CD4-positive, CD25-positive, alpha-beta regulatory T cell (primary cell): Measurements from ENCODE around the gene AP1AR. TPM values are rescaled to one million over a fixed set of nuclear protein-coding genes. Genes with fewer than 3 reads are reported as not detected.
"Not testable (repeated sequence)": the region's sequence is repeated elsewhere in the genome, so short reads cannot be mapped to it uniquely, and the experiment has no call there.

Experiments used
- ATAC-seq, 2 donors: fragments of 150-1000 bp; cut with Tn5 transposase; one replicate each; pipeline ENCODE4 v1.10.0; 2021; ENCODE audit warnings: low read depth in 2 of 2, moderate number of reproducible peaks in 2 of 2, moderate library complexity in 1 of 2
- DNase-seq, 3 donors: peaks; one replicate each; pipeline versions ENCODE4 v3.0.0 to v3.0.0-alpha.2; 2012 to 2022; ENCODE audit warnings: mixed read lengths in 1 of 3
- H3K27ac ChIP-seq: one replicate; pipeline ENCODE4 v1.7.0; 2013; ENCODE audit warnings: mild to moderate bottlenecking, low read length; ENCODE audit not compliant: insufficient read depth, poor library complexity, severe bottlenecking
- H3K27me3 ChIP-seq: one replicate; pipeline ENCODE4 v1.7.0; 2013; ENCODE audit warnings: low read length; ENCODE audit not compliant: control insufficient read depth, insufficient read depth
- H3K36me3 ChIP-seq: one replicate; pipeline ENCODE4 v1.7.0; 2013; ENCODE audit warnings: mild to moderate bottlenecking, low read length, moderate library complexity; ENCODE audit not compliant: control insufficient read depth, insufficient read depth
- H3K4me1 ChIP-seq: 2 replicates; pipeline ENCODE4 v1.7.0; 2013; ENCODE audit warnings: mild to moderate bottlenecking, low read length; ENCODE audit not compliant: insufficient read depth, control insufficient read depth, poor library complexity, severe bottlenecking
- H3K4me3 ChIP-seq: one replicate; pipeline ENCODE4 v1.7.0; 2013; ENCODE audit warnings: low read depth, mild to moderate bottlenecking, low read length, moderate library complexity
- H3K9me3 ChIP-seq, 2 experiments: 1 replicate in 1 of 2; 2 replicates in 1 of 2; pipeline ENCODE4 v1.7.0; 2013; ENCODE audit warnings: low read length in 2 of 2, mild to moderate bottlenecking in 1 of 2, moderate library complexity in 1 of 2; ENCODE audit not compliant: control insufficient read depth in 2 of 2
- H3K27ac Mint-ChIP-seq, 3 donors: one replicate each; pipeline ENCODE4 v1.8.0; 2020 to 2022; ENCODE audit warnings: mild to moderate bottlenecking in 3 of 3, mixed read lengths in 3 of 3, moderate library complexity in 2 of 3
- H3K27me3 Mint-ChIP-seq: one replicate; pipeline ENCODE4 v1.8.0; 2022; ENCODE audit warnings: mild to moderate bottlenecking, mixed read lengths
- H3K36me3 Mint-ChIP-seq: one replicate; pipeline ENCODE4 v1.8.0; 2020; ENCODE audit warnings: mixed read lengths
- H3K4me1 Mint-ChIP-seq, 4 donors: one replicate each; pipeline ENCODE4 v1.8.0; 2020 to 2022; ENCODE audit warnings: mixed read lengths in 4 of 4, mild to moderate bottlenecking in 1 of 4
- H3K4me3 Mint-ChIP-seq, 4 donors: one replicate each; pipeline ENCODE4 v1.8.0; 2020 to 2022; ENCODE audit warnings: mild to moderate bottlenecking in 4 of 4, mixed read lengths in 4 of 4, moderate library complexity in 3 of 4
- H3K9me3 Mint-ChIP-seq, 7 donors: one replicate each; pipeline ENCODE4 v1.8.0; 2020 to 2022; ENCODE audit warnings: mixed read lengths in 7 of 7, mild to moderate bottlenecking in 3 of 7, moderate library complexity in 2 of 7
- polyA plus RNA-seq, 4 donors: library from polyadenylated mRNA; unstranded; fragments of 300-500 nt; fragmentation: Illumina TruSeq; gene quantifications; one replicate each; pipeline ENCODE4 v1.2.3, GENCODE V29; 2021
- total RNA-seq: library from RNA; stranded (reverse); gene quantifications from one replicate; pipeline ENCODE4 v1.2.3, GENCODE V29; 2022

The AP1AR gene
- total and polyA plus RNA-seq, 5 donors from 2014 or later: 10.9 to 20.7 (median 19.6) TPM

DNA sequence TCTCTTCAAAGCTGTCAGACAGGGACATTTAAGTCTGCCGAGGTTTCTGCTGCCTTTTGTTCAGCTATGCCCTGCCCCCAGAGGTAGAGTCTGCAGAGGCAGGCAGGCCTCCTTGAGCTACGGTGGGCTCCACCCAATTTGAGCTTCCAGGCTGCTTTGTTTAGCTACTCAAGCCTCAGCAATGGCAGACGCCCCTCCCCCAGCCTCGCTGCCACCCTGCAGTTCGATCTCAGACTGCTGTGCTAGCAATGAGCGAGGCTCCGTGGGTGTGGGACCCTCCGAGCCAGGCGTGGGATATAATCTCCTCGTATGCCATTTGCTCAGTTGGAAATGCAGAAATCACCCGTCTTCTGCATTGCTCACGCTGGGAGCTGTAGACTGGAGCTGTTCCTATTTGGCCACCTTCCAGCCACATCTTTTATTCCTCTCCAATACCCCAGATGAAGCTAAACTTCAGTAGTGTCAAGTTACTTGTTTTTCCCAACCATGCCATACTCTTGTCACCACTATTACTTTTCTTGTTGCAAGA, 77.7 kb downstream of the AP1AR start:
- H3K36me3 Mint-ChIP-seq, H3K9me3 ChIP-seq, H3K4me3 ChIP-seq, H3K36me3 ChIP-seq, H3K4me1 ChIP-seq, H3K9me3 Mint-ChIP-seq, ATAC-seq, H3K27me3 ChIP-seq, H3K27me3 Mint-ChIP-seq: not testable (repeated sequence)
- Mint-ChIP-seq H3K27ac (peak overlapping the region; percentile 68 to 88 (median 82)), H3K4me3 (peak overlapping the region in 3 of 4 donors; percentile 21 to 86 (median 84)), H3K4me1 (peaks cover 4 to 28% (median 6%) of the 10 kb centered on the region in 4 donors)
- DNase-seq: peak in 2 of 3 donors; percentile 62 to 74
- peak overlapping the region; percentile 23 for H3K27ac ChIP-seq

DNA sequence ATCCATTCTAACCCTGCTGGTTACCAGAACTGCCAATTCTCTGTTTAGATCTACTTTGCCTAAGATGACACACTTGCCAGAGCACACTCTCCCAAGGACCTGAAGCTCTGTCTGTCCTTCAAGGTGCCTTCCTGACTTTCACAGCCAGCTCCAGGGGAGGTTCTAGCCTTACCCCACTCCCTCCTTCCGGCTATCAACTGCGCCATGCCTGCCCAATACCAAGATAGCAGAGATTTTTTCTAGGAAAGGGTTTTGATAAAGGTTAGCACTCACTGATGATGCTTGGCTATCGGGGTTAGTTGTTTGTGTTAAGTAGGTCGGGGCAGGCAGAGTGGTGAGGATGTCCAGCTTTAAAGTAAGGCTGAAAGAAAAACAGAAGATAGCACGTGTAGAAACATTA, 79.9 kb downstream of the AP1AR start:
- H3K9me3 ChIP-seq: no peaks in the 10 kb centered on the region
- no peaks in the 10 kb centered on the region for H3K27me3 ChIP-seq
- H3K27ac ChIP-seq: no peak overlapping the region
- Mint-ChIP-seq H3K9me3 (peaks cover 0 to 3% (median 0%) of the 10 kb centered on the region in 7 donors), H3K4me1 (peaks cover 4 to 28% (median 7%) of the 10 kb centered on the region in 4 donors), H3K36me3 (peaks cover 5% of the 10 kb centered on the region), H3K4me3 (no peak overlapping the region), H3K27me3 (no peaks in the 10 kb centered on the region), H3K27ac (no peak overlapping the region)
- H3K4me1 ChIP-seq: no peaks in the 10 kb centered on the region
- no peaks in the 10 kb centered on the region for H3K36me3 ChIP-seq
- DNase-seq (no peak), ATAC-seq (no peak)
- no peak overlapping the region for H3K4me3 ChIP-seq

- Histone ChIP-seq H3K27me3 (no peaks in the 10 kb centered on the region), H3K4me1 (no peaks in the 10 kb centered on the region), H3K9me3 (no peaks in the 10 kb centered on the region), H3K36me3 (no peaks in the 10 kb centered on the region), H3K4me3 (peak overlapping the region; percentile 30), H3K27ac (no peak overlapping the region)
- Mint-ChIP-seq H3K27ac (peak overlapping the region in 2 of 3 donors; percentile 47 to 80), H3K9me3 (peaks cover 0 to 3% (median 0%) of the 10 kb centered on the region in 7 donors), H3K36me3 (peaks cover 5% of the 10 kb centered on the region), H3K27me3 (peaks cover 5% of the 10 kb centered on the region), H3K4me1 (peaks cover 4 to 24% (median 7%) of the 10 kb centered on the region in 4 donors), H3K4me3 (peak overlapping the region in 2 of 4 donors; percentile 2 to 27)
- DNase-seq: peak in 1 of 3 donors; percentile 52
- ATAC-seq: peak in 1 of 2 donors; percentile 34
Measured at GRCh38 chr4:112312610-112313239, 81.1 kb downstream of the AP1AR start.

DNA sequence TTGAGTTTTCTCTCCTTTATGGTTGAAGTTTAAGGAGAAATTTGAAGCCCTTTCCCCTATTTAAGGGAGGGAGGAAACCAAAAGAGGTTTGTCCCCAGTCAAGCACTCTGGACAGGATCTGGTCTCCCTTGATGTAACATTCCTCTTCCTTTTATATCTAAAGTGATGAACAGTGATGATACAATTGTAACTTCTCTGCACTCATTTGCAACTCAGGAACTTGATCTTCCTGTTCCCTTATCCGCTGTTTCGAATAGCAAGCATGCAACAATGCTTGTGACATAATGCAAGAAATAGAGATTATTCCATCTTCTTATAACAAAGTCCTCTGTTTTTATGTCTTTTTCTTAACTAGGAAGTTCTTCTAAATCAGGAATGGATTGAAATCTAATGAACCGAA, 83.9 kb downstream of the AP1AR start:
- Mint-ChIP-seq H3K27ac (peak overlapping the region in 1 of 3 donors; percentile 81), H3K36me3 (peaks cover 5% of the 10 kb centered on the region), H3K9me3 (peaks cover 0 to 3% (median 0%) of the 10 kb centered on the region in 7 donors), H3K4me1 (peaks cover 4 to 5% (median 4%) of the 10 kb centered on the region in 4 donors), H3K27me3 (peaks cover 16% of the 10 kb centered on the region), H3K4me3 (no peak overlapping the region)
- no peak overlapping the region for H3K4me3 ChIP-seq
- no peaks in the 10 kb centered on the region for H3K27me3 ChIP-seq
- H3K27ac ChIP-seq: no peak overlapping the region
- H3K36me3 ChIP-seq: no peaks in the 10 kb centered on the region
- H3K9me3 ChIP-seq: no peaks in the 10 kb centered on the region
- no peaks in the 10 kb centered on the region for H3K4me1 ChIP-seq
- no peak for DNase-seq
- ATAC-seq: no peak

DNA sequence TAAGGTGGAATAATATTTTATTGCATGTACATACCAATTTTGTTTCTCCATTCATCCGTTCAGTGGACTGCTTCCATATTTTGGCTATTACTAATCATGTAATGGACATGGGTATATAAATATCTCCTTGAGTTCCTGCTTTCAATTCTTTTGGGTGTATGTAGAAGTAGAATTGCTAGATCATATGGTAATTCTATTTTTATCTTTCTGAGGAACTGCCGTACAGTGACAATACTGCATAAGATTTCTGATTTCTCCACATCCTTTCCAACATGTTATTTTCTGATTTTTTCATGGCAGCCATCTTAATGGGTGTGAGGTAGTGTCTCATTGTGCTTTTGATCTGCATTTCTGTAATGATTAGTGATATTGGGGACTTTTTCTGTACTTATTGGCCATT, 84.8 kb downstream of the AP1AR start:
- Mint-ChIP-seq H3K4me3 (no peak overlapping the region), H3K9me3 (peaks cover 0 to 3% (median 0%) of the 10 kb centered on the region in 7 donors), H3K36me3 (peaks cover 5% of the 10 kb centered on the region), H3K4me1 (peaks cover 4 to 6% (median 6%) of the 10 kb centered on the region in 4 donors), H3K27ac (no peak overlapping the region), H3K27me3 (peaks cover 22% of the 10 kb centered on the region)
- H3K27ac ChIP-seq: no peak overlapping the region
- no peaks in the 10 kb centered on the region for H3K36me3 ChIP-seq
- H3K27me3 ChIP-seq: no peaks in the 10 kb centered on the region
- no peaks in the 10 kb centered on the region for H3K9me3 ChIP-seq
- DNase-seq (no peak), ATAC-seq (no peak)
- peaks cover under 1% of the 10 kb centered on the region for H3K4me1 ChIP-seq
- no peak overlapping the region for H3K4me3 ChIP-seq

- Mint-ChIP-seq H3K27ac (no peak overlapping the region), H3K9me3 (peaks cover 0 to 3% (median 0%) of the 10 kb centered on the region in 7 donors), H3K4me3 (no peak overlapping the region), H3K27me3 (peaks cover 33% of the 10 kb centered on the region), H3K36me3 (peaks cover 5% of the 10 kb centered on the region), H3K4me1 (peaks cover 2 to 14% (median 12%) of the 10 kb centered on the region in 4 donors)
- DNase-seq (no peak), ATAC-seq (no peak)
- Histone ChIP-seq H3K4me1 (peaks cover 8% of the 10 kb centered on the region), H3K4me3 (no peak overlapping the region), H3K9me3 (no peaks in the 10 kb centered on the region), H3K27me3 (no peaks in the 10 kb centered on the region), H3K36me3 (no peaks in the 10 kb centered on the region), H3K27ac (no peak overlapping the region)
Measured at GRCh38 chr4:112318239-112319142, 86.9 kb downstream of the AP1AR start.
